KBM-7 (cell line): ENCODE results near the gene POLR2L.

Experiments
- DNase-seq: peaks from one replicate; pipeline ENCODE4 v3.0.0-alpha.2; 2015
- in situ Hi-C: fragments of 300-500 bp; cut with MboI; formaldehyde crosslinking; loops from 2 replicates; pipeline ENCODE4 v1.14.3; 2020; ENCODE audit warnings: low sequenced_read_pairs, low pct_unique_long_range_greater_than_20kb, mixed read lengths

The POLR2L gene

DNA sequence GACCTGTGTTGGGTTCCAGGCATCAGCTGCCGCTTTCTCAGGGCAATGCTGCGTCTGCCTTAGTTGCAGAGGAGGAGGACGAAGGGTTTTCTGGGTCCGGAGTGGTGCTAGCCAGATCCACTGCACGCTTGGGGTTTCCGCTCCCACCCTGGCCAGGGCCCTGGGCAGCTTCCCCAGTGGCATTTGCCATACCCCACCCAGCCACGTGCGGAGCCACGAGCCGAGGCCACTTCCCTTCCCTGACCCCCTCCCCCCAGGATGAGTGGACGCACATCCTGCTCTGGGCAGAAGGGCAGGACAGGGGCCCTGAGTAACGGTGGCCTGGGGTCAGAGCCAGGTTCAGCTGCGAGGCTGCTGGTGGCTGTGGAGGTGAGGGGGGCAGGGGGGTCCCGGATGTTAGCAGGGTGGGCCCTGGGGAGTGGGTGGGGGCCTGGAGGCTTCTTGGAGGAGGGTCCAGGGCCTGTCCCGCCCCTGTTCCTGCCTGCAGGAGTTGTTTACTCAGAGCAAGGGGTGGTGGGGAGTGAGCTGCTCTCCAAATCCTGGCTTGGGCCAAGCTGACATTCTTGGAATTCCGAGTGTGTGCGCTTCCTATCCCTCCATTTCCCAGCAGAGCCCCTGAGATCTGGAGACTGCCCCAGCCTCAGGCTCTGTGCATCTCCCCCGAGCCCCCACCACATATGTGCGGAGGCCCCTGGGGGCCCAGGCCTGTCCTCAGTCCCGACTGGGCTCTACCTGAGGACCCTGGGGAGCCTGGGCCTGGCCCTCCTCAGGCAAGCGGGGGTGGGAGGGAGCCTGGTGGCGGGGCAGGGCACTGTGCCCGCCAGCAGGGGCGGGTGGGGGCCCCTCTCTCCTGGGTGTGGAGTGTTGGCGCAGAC lies 1.7 kb upstream of the POLR2L start:
- in situ Hi-C loops, result no loop called here
- DNase-seq, result no peak

DNA sequence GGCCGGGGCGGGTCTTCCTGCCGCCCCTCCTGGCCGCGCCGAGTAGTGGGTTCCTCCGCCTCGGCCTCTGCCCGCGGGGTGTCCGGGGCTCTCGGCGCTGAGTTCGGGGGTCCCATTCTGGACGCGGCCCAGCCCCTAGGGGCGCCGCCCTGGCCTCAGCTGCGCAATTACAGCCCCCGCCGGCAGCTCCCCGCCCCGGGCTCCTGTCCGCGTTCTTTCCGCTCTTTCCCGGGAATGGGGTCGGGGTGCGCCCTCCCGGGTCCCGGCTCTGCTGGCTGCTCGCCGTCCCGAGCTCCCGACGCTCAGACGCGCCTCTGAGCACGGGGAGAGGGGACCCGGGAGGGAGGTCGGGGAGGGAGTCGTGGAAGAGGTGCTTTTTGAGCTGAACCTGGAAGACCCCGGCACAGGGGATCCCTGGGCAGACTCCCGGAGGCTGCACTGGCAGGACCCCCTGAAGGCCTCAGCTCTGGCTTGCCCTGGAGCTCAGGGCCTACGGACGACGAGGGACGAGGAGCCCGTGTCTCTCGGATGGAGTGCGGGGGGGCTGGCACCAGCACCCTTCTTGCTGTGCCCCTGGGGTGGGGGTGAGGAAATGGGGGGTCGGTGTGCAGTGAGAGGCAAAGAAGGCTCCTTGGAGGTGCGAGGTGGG lies 881 bp upstream of the POLR2L start:
- DNase-seq, result no peak
- in situ Hi-C loops, result no loop called here

DNA sequence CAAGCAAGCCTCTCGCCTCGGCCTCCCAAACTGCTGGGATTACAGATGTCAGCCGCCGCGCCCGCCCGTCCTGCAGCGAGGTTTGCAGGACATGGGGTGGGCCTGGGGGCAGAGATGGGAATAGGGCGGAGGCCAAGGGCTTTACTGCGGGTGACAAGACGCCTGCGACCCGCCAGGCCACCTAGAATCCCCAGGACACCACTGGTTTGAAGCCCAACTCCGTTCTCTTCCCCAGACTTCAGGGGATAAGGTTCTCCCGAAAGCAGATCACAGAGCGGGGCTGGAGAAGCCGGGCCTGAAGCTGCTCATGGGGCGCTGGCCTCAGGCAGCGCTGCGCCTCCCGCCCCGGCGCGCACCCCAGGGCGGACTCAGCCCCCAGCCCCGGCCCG lies 354 bp downstream of the POLR2L start:
- in situ Hi-C loops, result no loop called here
- DNase-seq, result no peak

DNA sequence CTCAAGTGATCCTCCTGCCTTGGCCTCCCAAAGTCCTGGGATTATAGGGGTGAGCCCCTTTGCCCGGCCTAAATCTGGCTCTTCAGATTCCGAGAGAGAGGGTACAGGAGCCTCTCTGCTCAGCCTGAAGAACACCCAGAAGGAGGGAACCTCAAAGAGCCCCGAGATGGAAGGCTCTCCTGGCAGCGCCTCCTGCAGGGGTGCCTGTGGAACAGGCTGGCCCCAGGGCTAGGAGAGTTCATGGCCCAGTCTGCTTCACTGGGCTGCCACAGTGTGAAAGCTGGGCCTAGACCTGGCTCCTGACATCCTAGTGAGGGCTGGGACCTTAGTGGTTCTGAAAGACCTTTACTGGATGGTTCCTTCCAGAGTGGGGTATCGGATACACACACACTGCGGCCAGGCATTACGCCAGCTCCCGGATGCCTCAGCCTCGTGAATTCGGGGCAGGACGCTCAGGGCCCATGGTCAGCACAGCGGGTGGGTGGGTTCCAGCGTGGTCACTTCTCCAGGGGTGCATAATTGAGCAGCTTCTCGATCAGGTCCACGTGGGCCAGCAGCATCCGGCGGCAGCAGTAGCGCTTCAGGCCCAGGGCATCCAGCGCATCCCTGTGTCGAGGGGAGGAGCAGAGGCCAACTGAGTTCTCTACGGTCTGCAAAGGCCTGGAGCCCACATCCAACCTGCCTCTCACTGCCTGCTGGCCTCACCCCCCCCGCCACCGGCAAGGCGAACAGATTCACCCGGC lies 2.3 kb downstream of the POLR2L start:
- in situ Hi-C loops, result no loop called here
- DNase-seq, result no peak

DNA sequence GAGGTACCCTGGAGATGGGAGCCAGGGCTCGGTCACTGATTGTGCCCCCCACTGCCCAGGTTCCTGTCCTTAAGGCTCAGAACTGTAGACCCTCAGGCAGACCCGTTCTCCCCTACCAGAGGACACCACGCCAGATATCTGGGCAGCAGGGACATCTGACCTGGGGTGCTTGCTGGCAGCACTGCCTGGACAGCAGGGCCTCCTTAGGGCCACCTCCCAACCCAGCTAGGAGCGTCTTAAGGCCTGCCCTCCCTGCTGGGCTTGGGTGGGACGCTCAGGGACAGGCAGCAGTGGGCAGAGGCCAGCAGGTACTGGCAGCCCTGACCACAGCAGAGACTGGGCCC lies 3.1 kb downstream of the POLR2L start:
- in situ Hi-C loops, result no loop called here
- DNase-seq, result no peak

DNA sequence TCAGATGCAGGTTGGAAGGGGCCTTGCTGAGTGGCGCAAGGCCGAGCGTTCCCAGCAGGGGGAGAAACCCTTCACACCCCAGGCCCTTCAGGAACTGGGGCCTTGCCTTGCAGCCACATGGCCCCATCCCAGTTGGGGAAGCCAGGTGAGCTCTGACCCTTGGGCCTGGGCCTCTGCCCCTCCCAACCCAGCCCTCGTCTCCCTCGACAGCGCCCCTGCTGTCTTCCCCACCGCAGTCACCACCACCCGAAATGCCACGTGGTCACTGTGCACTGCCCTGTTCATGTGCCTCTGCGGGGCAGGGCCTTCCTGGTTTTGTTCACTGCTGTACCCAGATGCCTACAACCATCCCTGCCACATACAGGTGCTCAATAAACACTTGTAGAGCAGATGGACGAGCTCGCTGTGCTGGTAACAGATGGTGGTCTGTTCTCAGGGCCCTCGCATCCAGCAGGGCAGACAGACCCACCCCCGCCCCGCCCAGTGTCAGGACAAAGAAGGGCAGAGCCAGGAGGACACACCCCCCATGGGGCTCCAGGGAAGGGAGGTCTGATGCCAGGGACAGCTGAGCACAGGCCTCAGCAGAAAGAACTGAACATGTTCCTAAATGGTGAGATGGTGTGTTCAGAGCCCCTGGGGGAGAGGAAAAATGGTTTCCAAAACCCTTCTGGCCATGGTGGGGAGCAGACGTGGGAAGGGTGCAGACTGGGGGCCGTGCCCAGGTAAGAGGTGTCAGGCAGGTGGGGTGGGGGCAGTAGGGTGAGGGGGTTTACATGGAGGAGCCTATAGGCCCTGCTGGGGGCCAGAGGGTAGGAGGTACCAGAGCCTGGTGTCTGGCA lies 3.7 kb downstream of the POLR2L start:
- DNase-seq, result peak; percentile 47
- in situ Hi-C loops, result no loop called here

DNA sequence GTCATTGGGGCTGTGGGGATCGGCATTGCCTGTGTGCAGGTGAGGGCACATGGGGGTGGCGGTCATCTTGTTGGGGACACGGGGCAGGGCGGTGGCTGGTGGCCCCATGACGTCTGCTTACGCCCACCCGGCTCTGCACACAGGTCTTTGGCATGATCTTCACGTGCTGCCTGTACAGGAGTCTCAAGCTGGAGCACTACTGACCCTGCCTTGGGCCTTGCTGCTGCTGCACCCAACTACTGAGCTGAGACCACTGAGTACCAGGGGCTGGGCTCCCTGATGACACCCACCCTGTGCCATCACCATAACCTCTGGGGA lies 4.4 kb downstream of the POLR2L start:
- in situ Hi-C loops, result no loop called here

DNA sequence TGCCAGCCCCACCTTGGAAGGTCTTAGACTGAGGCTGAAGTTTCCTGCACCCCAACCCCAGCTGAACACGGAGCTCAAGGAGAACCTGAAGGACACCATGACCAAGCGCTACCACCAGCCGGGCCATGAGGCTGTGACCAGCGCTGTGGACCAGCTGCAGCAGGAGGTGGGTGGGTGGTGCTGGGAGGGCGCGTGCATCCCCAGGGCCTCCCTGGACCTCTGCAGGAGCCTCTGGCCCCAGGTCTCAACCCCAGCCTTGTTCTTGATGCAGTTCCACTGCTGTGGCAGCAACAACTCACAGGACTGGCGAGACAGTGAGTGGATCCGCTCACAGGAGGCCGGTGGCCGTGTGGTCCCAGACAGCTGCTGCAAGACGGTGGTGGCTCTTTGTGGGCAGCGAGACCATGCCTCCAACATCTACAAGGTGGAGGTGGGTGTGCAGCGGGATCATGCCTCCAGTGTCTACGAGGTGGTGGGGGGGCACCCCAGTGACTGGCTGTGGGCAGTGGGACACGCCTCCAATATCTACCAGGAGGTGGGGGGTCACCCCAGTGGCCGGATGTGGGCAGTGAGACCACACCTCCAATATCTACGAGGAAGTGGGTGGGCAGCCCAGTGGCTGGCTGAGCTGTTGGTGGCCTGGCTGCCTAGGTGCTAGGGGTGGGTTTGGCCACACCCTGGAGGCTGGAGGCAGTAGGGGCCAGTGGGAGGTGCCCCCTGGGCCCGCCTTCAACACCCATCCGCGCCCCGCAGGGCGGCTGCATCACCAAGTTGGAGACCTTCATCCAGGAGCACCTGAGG lies 4.9 kb downstream of the POLR2L start:
- in situ Hi-C loops, result no loop called here
- no peak for DNase-seq

More for the DNA sequence above, 4.4 kb downstream of the POLR2L start:
- DNase-seq, result no peak

DNA sequence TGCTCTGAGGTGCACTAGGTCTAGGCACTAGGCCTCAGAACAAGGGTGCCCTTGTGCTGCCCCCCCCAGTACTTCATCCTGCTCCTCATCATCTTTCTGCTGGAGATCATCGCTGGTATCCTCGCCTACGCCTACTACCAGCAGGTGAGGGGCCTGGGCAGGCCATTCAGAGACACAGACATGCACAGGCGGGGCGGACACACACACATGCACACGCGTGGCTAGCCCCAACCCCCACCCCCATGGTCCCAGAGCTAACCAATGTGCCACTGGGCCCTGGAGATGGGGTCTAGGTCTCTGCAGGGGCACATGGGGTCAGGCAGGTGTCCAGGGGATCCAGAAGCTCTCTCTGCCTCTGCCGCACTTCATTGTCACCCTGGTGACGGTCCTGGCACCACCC lies 5.6 kb downstream of the POLR2L start:
- in situ Hi-C loops, result no loop called here
- DNase-seq, result no peak

DNA sequence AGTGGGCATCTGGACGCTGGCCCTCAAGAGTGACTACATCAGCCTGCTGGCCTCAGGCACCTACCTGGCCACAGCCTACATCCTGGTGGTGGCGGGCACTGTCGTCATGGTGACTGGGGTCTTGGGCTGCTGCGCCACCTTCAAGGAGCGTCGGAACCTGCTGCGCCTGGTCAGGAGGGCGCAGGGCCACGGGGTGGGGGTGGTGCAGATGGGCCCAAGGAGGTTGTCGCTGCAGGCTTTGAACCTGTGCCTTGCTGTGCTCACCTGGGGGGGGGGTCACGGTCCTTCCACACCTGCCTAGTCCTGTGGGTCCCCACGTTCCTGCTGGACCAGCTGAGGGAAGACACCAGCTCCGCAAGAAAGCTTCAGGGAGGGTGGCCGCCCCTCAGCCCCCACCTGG lies 6.1 kb downstream of the POLR2L start:
- in situ Hi-C loops, result no loop called here
- no peak for DNase-seq

DNA sequence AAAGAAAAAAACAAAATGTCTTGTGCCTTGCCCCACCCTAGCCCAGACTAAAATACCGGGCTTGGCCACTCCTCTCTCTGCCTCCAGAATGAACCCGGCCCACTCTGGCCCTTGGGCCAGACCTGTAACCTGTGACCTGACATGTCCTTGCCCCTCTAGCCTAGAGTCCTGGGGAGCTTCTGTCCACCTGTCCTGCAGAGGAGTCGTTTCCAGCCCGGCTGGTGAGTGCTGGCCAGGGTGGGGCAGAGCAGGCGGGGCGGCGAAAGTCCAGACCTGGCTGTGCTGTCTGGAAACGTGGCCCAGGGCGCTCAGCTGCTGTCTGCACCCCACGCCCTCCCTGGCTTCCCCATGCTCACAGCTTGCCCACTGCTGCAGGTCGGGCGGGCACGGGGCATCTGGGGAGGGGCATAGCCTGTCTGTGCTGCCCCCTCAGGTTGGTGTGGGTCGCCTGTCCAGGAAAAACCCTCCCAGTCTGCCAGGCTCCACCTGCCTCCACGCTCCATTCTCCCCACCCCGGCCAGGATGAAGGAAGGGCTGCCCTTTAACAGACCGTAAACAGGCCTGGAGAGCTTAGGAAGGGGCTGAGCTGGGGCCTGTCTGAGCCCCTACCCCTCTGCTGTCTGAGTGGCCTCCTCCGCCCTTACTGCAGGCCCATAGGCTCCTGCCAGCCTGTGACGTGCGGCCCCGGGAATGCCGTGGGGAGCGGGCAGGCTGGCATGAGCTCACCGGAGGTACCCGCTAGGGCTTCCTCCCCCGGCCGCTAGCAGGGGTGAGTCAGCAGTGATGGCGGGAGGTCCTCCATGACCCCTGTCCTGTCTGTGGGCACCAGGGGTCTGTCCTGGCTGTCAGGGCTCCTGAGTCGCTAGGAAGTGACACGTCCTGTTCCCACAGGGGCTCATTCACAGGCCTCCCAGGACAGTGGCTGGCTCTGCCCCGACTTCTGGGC lies 7.7 kb downstream of the POLR2L start:
- in situ Hi-C loops, result no loop called here
- no peak for DNase-seq

DNA sequence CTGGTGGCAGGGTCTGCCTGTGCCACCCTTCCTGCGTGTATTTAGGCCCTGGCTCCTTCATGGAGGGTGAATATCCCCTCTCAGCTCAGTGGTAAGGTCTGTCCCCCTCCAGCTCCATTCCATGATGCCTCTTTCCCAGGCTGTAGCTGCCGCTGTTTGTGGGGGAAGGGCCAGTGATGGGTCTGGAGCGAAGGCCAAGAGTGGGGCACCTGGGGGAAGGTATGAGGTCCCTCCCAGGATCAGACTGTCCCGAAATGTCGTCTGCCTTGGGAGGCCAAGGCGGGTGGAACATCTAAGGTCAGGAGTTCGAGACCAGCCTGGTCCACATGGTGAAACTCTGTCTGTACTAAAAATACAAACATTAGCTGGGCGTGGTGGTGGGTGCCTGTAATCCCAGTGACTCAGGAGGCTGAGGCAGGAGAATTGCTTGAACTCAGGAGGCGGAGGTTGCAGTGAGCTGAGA lies 8.4 kb downstream of the POLR2L start:
- in situ Hi-C loops, result no loop called here
- no peak for DNase-seq

DNA sequence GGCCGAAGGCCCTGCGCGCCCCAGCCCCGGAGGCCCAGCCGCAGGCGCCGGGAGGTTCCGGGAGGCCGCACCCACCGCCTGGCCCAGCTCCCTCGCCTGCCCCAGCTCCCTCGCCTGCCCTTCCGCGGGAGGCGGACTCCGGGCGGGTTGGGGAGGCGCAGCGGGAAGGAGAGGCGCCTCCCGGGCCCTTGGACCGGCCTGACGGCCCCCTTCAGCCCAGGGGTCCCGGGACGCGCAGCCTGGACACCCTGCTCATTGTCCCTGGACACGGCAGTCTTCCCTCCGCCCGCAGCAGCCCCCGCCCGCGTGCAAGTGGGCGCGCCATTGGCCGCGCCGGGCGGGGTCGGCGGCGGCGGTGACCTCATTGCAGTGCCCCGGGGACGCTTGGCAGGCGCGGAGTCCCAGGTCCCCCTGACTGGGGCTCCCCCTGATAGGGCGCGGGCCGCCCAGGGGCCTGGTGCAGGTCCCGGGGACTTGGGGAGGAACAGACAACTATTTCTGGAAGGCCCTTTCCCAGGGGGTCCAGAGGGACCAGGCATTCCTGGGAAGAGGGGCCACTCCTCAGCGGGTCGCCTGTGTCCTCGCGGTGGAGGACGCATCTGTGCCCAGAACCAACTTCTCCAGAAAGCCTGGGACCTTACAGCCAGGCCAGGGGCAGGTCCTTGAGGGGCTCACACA lies 9.1 kb downstream of the POLR2L start:
- peak; percentile 56 for DNase-seq
- in situ Hi-C loops, result no loop called here

DNA sequence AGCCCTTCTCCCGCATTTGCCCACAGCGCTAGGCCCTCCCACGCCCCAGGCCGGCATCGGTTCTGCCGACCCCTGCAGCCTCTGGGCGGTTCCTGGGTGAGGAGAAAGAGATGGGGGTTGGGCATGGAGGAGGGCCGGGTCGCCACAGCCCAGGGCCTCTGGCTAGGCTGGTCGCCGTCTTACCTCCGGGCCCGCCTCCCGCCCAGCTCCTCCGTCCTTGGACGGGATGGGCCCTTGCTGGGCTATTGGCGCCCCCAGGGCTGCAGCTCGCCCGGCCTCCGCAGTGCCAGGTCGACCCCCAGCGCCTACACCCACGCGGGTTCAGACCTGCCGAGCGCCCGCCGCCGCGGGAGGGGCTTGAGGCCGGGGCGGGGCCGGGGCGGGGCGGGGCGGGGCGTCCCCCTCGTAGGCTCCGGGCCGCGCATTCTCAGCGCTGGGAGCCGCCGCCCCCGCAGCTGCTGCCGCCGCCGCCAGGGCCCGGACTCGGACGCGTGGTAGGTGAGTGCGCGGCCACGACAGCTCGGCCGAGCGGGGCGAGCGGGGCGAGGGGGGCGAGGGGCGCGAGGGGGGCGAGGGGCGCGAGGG lies 9.7 kb downstream of the POLR2L start, which contains the start of gene CD151:
TSS of gene CD151 (plus strand) at position 424 of the 585 bp plus-strand sequence. CDS start 3,118 bp downstream, outside the sequence.
- DNase-seq, result peak; percentile 59
- in situ Hi-C loops, result no loop called here

DNA sequence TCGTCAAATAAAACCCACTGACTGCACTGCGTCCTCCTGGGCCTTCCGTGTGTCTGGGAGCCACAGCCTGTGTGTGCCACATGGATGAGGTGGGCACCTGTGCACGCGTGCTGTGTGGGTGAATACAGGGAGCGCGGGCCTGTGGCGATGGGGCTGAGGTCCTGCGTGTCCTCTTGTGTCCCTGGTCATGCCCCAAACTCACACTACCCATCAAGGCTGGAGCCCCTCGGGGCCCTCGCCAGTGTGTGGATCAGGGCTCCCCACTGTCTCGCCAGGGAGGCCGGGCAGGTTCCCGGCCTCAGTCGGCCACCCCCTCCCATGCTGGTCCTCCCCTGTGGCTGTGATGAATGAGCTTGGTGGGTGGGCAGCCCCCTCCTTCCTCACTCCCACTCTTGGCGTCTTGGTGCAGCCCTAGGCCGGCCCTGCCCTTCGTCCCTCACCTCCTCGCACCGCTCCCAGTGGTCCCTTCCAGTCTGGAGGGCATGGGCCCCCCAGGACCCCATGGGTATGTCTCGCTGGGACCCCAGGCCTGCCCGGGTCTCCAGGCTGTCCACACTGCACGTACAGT lies 10.3 kb downstream of the POLR2L start:
- in situ Hi-C loops, result no loop called here
- DNase-seq, result no peak

DNA sequence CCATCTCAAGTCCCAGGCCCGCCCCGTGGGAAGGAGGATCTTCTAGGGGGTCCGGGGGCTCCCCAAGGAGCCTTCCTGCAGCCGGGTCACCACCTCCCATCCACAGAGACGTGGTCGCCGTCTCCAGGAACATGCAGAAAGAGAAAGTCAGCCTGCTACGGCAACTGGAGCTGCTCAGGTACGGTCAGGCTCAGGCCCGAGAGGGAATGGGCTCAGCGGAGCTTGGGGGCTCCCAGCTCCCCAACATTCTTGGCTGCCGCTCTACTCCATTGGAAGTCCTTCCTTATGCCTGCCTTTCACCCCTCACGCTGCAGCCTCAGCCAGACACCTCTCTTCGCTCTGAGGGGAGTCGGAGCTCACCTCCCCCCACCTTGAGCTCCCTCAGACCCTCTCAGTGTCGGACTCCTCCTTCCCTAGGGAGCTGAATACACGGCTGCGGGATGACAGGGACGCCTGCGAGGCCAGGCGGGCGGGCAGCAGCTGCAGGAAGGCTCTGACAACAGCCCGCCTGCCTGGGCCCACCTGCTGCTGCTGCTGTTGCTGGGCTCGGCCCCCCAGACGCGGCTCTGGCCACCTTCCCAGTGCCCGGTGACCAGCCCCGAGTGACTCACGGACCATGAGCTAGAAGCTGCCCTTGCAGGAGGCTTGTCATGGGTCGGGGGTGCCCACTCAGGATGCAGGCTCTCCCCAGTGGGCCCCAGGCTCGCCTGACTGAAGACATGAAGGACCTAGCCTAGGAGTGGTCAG lies 11.0 kb downstream of the POLR2L start:
- in situ Hi-C loops, result no loop called here
- no peak for DNase-seq
